Activated CD8-positive, alpha-beta T cell treated with anti-CD3 and anti-CD28 coated beads for 36 hours (primary cell): ENCODE results near the gene OSBPL8. TPM values are rescaled to one million over a fixed set of nuclear protein-coding genes. Genes with fewer than 3 reads are reported as not detected.

Source experiments
- ATAC-seq: fragments of 200-7000 bp; cut with Tn5 transposase; one replicate; pipeline ENCODE4 v1.10.0; 2021; ENCODE audit warnings: mild to moderate bottlenecking, moderate library complexity
- CTCF ChIA-PET: fragments of 350-600 bp; sonication (Branson Sonifier 250); formaldehyde crosslinking; loops from one replicate; lab custom pipeline; 2021; ENCODE audit warnings: antibody characterized with exemption; lab: Charles Lee
- POLR2A ChIA-PET: fragments of 350-600 bp; sonication (Branson Sonifier 250); formaldehyde crosslinking; loops from one replicate; lab custom pipeline; 2021; ENCODE audit warnings: antibody characterized with exemption; lab: Charles Lee
- DNase-seq: peaks from one replicate; pipeline ENCODE4 v3.0.0-alpha.2; 2020
- H3K27ac Mint-ChIP-seq: one replicate; pipeline ENCODE4 v1.8.0; 2021; ENCODE audit warnings: mild to moderate bottlenecking, mixed read lengths
- H3K27me3 Mint-ChIP-seq: one replicate; pipeline ENCODE4 v1.8.0; 2021; ENCODE audit warnings: mixed read lengths
- H3K36me3 Mint-ChIP-seq: one replicate; pipeline ENCODE4 v1.8.0; 2021; ENCODE audit warnings: low read depth, mixed read lengths
- H3K4me1 Mint-ChIP-seq: one replicate; pipeline ENCODE4 v1.8.0; 2021; ENCODE audit warnings: low read depth, mixed read lengths
- H3K4me3 Mint-ChIP-seq: one replicate; pipeline ENCODE4 v1.8.0; 2021; ENCODE audit warnings: mild to moderate bottlenecking, moderate library complexity, mixed read lengths
- H3K9me3 Mint-ChIP-seq: one replicate; pipeline ENCODE4 v1.8.0; 2021; ENCODE audit warnings: mixed read lengths
- CTCF ChIP-seq: fragments of 200-600 bp; IDR thresholded peaks from one replicate; pipeline ENCODE4 v1.8.0; 2022; ENCODE audit warnings: antibody characterized with exemption, mild to moderate bottlenecking
- intact Hi-C: fragments of 100-400 bp; cut with micrococcal nuclease; formaldehyde crosslinking; loops from one replicate; pipeline ENCODE4 v1.10.0; 2022
- total RNA-seq, 2 experiments: library from RNA; stranded (reverse); gene quantifications; one replicate each; pipeline ENCODE4 v1.2.3, GENCODE V29; 2021

OSBPL8 gene
- total RNA-seq, 2 experiments from 2014 or later = 81.1 to 85.6 TPM

DNA sequence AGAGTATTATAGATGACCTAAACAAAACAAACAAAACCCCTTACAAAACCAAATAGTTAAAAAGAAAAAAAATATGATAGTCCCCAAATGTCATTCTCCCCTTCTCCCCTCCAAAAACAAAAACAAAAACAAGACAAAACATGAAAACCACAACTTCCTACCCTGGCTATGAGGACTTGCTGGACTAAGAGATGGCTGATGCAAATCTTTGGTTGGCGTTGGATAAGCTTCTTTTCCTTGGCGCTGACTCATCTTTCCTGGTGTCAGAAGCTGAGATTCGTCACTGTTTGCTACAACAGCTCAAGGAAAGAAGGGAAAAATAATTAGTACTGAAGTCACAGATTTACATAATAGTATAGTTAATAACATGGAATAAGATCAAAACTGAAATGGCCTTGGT is 108.9 kb downstream of the OSBPL8 start:
- CTCF ChIA-PET = no interaction called here
- DNase-seq (no peak), ATAC-seq (no peak)
- Mint-ChIP-seq H3K4me3 (no peak overlapping the region), H3K27ac (no peak overlapping the region), H3K36me3 (peaks cover 20% of the 10 kb centered on the region), H3K27me3 (no peaks in the 10 kb centered on the region), H3K4me1 (peaks cover 28% of the 10 kb centered on the region), H3K9me3 (peaks cover 1% of the 10 kb centered on the region)
- no peak for TF ChIP-seq CTCF
- intact Hi-C loops = loop anchor here (10.0 kb wide), 1 partner anchor 366 kb away; the partner anchor contains the start of gene NAP1L1
- POLR2A ChIA-PET = no interaction called here

DNA sequence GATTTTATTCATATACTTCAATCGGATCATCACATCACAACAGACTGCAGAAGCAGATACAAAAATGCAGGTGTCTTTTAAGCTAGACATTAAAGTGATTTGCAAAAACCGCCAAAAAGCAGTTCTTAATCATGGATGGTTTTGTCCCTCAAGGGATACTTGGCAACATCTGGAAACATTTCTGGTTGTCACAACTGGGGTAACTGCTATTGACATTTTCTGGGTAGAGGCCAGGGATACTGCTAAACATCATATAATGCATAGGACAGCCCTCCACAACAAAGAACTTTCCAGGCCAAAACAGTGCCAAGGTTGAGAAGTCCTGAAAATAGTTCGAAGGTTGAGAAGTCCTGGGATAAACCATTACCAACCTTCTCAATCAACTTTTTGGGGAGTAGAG is 109.6 kb downstream of the OSBPL8 start:
- no peak for DNase-seq
- POLR2A ChIA-PET = no interaction called here
- Mint-ChIP-seq H3K4me1 (peaks cover 31% of the 10 kb centered on the region), H3K27ac (no peak overlapping the region), H3K27me3 (no peaks in the 10 kb centered on the region), H3K36me3 (peaks cover 22% of the 10 kb centered on the region), H3K9me3 (peaks cover 1% of the 10 kb centered on the region), H3K4me3 (no peak overlapping the region)
- CTCF ChIA-PET = no interaction called here
- intact Hi-C loops = loop anchor here (10.0 kb wide), 1 partner anchor 365 kb away; the partner anchor contains the start of gene NAP1L1
- ATAC-seq = no peak
- no peak for TF ChIP-seq CTCF

- intact Hi-C loops = no loop called here
- peaks cover 33% of the 10 kb centered on the region for H3K4me1 Mint-ChIP-seq
These were observed 110.0 kb downstream of the OSBPL8 start for GRCh38 chr12:76449583-76449982.

GRCh38 chr12:76449016-76449415 is 110.6 kb downstream of the OSBPL8 start:
- intact Hi-C loops = no loop called here
- no peak overlapping the region for H3K27ac Mint-ChIP-seq
- peaks cover 22% of the 10 kb centered on the region for H3K36me3 Mint-ChIP-seq
- no peaks in the 10 kb centered on the region for H3K27me3 Mint-ChIP-seq
- H3K4me3 Mint-ChIP-seq = no peak overlapping the region
- ATAC-seq = no peak
- peaks cover 38% of the 10 kb centered on the region for H3K4me1 Mint-ChIP-seq
- peaks cover 1% of the 10 kb centered on the region for H3K9me3 Mint-ChIP-seq
- CTCF ChIA-PET = no interaction called here
- POLR2A ChIA-PET = no interaction called here
- no peak for DNase-seq
- no peak for TF ChIP-seq CTCF

More at GRCh38 chr12:76449583-76449982, 110.0 kb downstream of the OSBPL8 start:
- no peak for DNase-seq
- ATAC-seq = no peak
- Mint-ChIP-seq H3K27me3 (no peaks in the 10 kb centered on the region), H3K9me3 (peaks cover 1% of the 10 kb centered on the region), H3K27ac (no peak overlapping the region), H3K4me3 (no peak overlapping the region), H3K36me3 (peaks cover 22% of the 10 kb centered on the region)
- POLR2A ChIA-PET = no interaction called here
- TF ChIP-seq CTCF = no peak
- CTCF ChIA-PET = no interaction called here

GRCh38 chr12:76446090-76446489 is 113.5 kb downstream of the OSBPL8 start:
- Mint-ChIP-seq H3K9me3 (peaks cover 1% of the 10 kb centered on the region), H3K4me3 (no peak overlapping the region), H3K36me3 (peaks cover 18% of the 10 kb centered on the region), H3K27ac (no peak overlapping the region), H3K27me3 (no peaks in the 10 kb centered on the region), H3K4me1 (peaks cover 43% of the 10 kb centered on the region)
- DNase-seq = no peak
- intact Hi-C loops = no loop called here
- CTCF ChIA-PET = interaction anchor here (1.6 kb wide), 1 partner anchor 10 kb away, joined by 8 read pairs; no protein-coding TSS in a partner anchor
- ATAC-seq = no peak
- no peak for TF ChIP-seq CTCF
- POLR2A ChIA-PET = no interaction called here
